HG02759 (cell line): ENCODE data around the gene PLEKHM3.
"Not testable (repeated sequence)": the region's sequence is repeated elsewhere in the genome, so short reads cannot be mapped to it uniquely, and the experiment has no call there.

ENCODE experiments used
- ATAC-seq: cut with Tn5 transposase; IDR thresholded peaks from one replicate; pipeline ENCODE4 v1.9.1; 2021; ENCODE audit warnings: mild to moderate bottlenecking, moderate library complexity; ENCODE audit not compliant: unreplicated experiment

Gene PLEKHM3

DNA sequence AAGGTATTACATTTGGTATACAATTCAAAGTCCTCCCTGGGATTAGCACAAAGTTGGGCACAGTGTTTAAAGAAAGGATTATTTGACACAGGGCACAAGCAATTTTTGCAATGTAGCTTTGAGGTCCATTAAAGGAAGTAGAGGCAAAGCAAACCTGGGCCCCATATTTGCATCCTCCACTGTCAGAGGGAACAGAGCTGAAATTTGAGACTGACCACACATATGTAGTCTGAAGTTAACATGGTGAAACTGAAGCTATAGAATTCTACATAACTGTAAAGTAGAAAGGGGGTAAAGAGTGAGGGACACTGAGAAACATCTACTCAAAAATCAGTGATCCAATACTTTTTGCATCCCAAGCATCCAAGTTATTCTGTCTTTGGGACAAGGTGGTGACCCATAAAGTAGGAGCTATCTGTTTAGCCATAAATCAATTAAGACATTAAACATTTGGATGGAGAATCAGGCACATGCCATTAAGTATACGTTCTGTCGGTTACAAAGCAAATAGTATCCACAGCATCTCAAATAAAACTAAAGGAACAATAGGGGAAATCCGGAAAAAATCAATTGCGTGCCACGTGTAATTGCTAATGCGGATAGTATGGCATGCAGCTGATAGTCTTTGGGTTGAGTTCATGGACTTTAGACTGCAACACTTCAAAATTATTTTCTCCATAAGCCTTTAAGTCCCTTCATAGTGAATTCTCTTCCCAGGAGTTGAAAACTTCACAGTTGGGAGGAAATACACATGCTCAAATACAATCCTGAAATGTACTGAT is 72.6 kb downstream of the PLEKHM3 start:
- peak; percentile 47 for ATAC-seq

- ATAC-seq, result no peak
Observed at GRCh38 chr2:207951734-207952470, 73.4 kb downstream of the PLEKHM3 start.

- no peak for ATAC-seq
Observed at GRCh38 chr2:207950761-207951114, 74.6 kb downstream of the PLEKHM3 start.

- ATAC-seq, result no peak
Observed at GRCh38 chr2:207950063-207950760, 75.1 kb downstream of the PLEKHM3 start.

DNA sequence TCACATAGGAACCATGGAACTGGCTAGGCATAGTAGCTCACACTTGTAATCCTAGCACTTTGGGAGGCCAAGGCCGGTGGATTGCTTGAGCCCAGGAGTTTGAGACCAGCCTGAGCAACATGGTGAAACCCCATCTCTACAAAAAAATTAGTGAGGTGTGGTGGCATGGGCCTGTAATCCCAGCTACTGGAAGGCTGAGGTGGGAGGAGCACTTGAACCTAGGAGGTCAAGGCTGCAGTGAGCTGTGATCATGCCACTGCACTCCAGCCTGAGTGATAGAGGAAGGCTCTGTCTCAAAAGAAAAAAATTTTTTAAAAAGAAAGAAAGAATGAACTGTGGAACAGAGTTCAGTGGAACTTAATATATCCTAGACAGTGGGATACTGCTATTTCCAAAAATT is 76.1 kb downstream of the PLEKHM3 start:
- not testable (repeated sequence) for ATAC-seq

GRCh38 chr2:207944979-207945600 is 80.2 kb downstream of the PLEKHM3 start:
- no peak for ATAC-seq

- no peak for ATAC-seq
Observed at GRCh38 chr2:207944334-207944733, 81.0 kb downstream of the PLEKHM3 start.

DNA sequence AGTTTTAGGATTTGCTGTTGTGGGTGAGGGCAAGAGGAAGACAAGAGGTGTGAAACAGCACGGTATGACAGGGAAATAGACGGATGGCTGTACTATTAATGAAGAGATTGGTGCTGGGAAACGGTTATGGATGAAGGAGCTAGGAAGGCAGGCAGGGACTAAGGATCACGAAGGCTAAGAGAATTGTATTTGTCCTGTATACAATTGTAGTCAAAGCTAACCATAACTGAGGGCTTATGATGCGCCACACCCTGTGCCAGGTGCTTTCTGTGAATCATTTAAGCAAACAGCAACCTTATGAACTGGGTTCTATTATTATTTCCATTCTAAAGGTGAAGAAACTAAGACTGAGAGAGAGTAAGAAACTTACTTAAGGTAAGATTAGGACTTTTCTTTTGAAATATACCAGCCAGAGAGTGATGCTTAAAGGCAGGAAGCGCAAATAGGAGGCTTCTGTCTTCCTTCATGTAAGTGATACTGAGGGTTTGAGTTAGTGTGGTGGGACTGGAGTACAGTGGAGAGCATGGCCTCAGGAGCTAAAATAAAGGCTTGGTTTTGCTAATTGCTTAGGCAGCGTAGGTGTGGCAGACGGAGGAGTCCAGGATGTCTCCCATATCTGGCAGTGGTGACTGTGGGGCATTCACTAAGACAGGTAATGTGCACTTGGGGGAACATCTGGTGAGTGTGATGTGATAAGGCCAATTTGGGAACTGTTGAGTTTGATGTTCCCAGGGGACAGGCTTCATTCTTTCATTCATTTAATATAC is 85.8 kb downstream of the PLEKHM3 start:
- no peak for ATAC-seq

DNA sequence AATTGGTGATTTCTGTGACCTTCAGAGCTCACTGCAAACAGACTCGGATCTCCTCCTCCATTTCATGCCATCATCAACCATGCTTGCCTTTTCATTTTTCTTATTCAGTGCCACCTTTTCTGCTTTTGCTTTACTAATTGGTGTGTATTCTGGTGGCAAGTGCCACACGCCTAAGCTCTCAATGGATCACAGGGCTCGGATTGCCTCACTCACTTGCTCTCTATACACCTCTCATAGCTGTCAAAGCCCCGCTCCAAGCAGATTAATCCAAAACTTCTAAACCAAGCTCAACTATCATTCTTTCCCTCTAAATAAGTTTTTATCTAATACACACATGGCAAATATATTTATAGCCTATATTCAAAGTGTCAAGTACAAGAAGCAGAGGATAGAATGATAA is 86.4 kb downstream of the PLEKHM3 start:
- ATAC-seq, result no peak

DNA sequence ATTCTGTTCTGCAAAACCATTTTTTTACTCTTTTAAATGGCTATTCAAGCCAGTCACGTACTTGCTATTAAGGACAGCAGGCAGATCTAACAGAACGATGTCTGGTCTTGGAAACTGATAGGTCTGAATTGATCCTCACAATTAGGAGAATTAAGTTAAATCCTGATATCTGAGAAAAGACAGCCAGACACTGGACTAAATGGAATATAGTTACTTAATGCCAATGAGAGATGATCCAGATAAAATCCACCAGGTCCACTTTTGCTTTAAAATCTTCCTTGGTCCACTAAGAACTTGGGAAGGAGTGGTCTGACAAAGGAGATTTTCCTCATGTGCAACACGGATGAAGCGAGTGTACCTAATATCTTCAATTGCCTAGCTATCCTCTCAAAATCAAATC is 86.9 kb downstream of the PLEKHM3 start:
- ATAC-seq, result no peak

- ATAC-seq, result no peak
Observed at GRCh38 chr2:207937823-207938222, 87.5 kb downstream of the PLEKHM3 start.

DNA sequence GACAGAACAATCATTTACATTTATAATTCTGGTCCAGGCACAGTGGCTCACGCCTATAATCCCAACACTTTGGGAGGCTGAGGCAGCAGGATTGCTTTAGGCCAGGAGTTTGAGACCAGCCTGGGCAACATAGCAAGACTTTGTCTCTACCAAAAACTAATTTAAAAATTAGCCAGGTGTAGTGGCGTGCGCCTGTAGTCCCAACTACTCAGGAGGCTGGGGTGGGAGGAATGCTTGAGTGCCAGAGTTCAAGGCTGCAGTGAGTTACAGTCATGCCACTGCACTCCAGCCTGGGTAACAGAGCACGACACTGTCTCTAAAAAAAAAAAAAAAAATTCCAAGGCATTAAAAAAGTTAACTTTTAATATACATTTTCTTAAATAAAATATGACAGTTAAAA is 88.1 kb downstream of the PLEKHM3 start:
- no peak for ATAC-seq

DNA sequence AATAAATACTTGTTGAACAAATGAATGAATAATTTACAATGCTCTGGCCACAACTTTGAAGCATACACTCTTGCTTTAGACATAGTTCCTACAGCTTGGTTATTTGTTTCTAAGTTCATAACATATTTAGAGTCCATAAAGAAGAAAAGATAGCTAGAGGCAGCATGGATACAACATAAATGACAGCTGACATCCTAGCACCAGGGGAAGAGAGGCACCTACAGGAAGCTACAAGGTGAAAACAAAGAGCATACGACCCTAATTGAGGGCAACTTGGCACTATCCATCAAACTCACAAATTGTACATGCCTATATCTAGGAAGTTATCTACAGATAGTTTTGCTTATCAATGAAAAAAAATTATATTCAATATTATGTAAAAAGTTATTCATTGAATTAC is 88.9 kb downstream of the PLEKHM3 start:
- ATAC-seq, result no peak

DNA sequence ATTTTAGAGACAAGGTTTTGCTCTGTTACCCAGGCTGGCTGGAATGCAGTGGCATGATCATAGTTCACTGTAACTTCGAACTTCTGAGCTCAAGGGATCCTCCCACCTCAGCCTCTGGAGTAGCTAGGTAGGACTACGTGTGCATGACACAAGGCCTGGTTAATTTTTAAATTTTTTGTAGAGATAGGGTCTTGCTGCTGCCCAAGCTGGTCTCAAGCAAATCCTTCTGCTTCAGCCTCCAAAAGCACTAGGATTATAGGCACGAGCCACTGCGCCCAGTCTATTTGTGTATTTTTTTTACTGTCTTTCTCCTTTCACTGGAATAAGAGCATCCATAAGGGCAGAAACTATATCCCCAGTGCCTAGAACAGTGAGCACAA is 89.3 kb downstream of the PLEKHM3 start:
- no peak for ATAC-seq

- no peak for ATAC-seq
Observed at GRCh38 chr2:207935121-207935990, 90.0 kb downstream of the PLEKHM3 start.

GRCh38 chr2:207934720-207935119 is 90.6 kb downstream of the PLEKHM3 start:
- no peak for ATAC-seq

GRCh38 chr2:207933396-207934065 is 91.8 kb downstream of the PLEKHM3 start:
- no peak for ATAC-seq

- ATAC-seq, result no peak
Observed at GRCh38 chr2:207932106-207932505, 93.2 kb downstream of the PLEKHM3 start.

DNA sequence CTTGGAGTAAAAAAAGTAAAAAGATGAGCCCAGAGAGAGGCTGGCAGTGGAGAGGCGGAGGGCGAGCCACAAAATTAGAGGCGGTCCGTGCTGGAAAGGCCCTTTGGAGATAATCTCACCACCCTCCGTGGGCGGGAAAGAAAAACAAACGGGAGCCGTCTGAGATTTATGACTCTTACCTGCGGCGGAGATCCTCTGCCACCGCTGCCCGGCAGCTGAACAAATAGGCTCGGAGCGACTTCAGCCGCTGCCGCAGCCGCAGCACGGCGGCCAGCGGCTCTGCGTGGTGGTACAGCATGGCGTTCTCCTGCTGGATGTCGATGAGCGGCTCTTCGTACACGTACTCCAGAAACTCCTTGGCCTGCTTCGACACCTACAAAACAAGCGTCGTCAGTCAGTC is 94.6 kb downstream of the PLEKHM3 start:
- ATAC-seq, result no peak
